Epithelial cell of proximal tubule (primary cell): ENCODE data around the gene CELF4. TPM values are rescaled to one million over a fixed set of nuclear protein-coding genes. Genes with fewer than 3 reads are reported as not detected.

Experiments
- DNase-seq: peaks from one replicate; pipeline ENCODE4 v3.0.0-alpha.2; 2011; ENCODE audit warnings: low read depth
- H3K4me3 ChIP-seq: 2 replicates; pipeline ENCODE4 v1.5.1; 2011; ENCODE audit warnings: low read depth, mild to moderate bottlenecking, low read length
- total RNA-seq: library from RNA; depleted of rRNA; stranded (reverse); fragments of >200 nt; gene quantifications from 2 replicates; pipeline ENCODE4 v1.2.3, GENCODE V29; 2015
- TF ChIP-seq, protein P1 (sequence below): conservative IDR thresholded peaks from 2 replicates; pipeline ENCODE4 v1.5.1; 2012; ENCODE audit warnings: low read depth, mild to moderate bottlenecking, low read length

CELF4 gene
- total RNA-seq, 1 donor from 2014 or later, result not detected

DNA sequence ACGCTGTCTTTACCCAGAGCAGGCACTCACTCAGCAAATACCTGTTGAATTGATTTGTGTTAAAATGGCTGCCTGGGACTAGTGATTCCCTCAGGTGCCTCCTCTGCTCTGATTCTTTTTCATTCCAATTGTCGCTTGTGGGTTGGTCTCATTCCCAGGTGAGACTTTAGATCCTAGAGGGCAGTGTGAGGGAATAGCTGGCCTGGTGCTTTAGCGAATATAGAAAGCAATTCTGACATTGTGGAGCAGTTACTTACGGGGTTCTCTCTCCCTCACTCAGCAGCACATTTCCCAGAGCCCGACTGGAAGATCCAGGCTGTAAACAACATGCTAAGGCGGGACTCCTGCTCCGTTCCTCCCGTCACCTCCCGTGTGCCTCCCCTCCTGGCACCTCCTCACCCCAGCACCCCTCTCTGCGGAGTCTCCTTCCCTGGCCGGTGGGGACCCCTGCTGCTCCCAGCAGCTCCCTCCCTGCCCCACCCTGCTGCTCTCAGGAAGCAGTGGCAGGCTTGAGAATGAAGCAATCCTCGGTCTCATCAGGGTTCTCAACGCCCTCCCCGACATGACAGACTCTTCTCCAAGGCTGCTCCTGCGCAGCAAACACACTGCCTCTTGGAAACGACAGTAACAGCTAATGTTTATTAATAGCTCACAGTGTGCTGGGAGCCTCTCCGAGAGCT, 26.9 kb downstream of the CELF4 start:
- no peak for DNase-seq
- TF ChIP-seq, protein P1, sequence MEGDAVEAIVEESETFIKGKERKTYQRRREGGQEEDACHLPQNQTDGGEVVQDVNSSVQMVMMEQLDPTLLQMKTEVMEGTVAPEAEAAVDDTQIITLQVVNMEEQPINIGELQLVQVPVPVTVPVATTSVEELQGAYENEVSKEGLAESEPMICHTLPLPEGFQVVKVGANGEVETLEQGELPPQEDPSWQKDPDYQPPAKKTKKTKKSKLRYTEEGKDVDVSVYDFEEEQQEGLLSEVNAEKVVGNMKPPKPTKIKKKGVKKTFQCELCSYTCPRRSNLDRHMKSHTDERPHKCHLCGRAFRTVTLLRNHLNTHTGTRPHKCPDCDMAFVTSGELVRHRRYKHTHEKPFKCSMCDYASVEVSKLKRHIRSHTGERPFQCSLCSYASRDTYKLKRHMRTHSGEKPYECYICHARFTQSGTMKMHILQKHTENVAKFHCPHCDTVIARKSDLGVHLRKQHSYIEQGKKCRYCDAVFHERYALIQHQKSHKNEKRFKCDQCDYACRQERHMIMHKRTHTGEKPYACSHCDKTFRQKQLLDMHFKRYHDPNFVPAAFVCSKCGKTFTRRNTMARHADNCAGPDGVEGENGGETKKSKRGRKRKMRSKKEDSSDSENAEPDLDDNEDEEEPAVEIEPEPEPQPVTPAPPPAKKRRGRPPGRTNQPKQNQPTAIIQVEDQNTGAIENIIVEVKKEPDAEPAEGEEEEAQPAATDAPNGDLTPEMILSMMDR, result no peak
- no peak overlapping the region for H3K4me3 ChIP-seq

DNA sequence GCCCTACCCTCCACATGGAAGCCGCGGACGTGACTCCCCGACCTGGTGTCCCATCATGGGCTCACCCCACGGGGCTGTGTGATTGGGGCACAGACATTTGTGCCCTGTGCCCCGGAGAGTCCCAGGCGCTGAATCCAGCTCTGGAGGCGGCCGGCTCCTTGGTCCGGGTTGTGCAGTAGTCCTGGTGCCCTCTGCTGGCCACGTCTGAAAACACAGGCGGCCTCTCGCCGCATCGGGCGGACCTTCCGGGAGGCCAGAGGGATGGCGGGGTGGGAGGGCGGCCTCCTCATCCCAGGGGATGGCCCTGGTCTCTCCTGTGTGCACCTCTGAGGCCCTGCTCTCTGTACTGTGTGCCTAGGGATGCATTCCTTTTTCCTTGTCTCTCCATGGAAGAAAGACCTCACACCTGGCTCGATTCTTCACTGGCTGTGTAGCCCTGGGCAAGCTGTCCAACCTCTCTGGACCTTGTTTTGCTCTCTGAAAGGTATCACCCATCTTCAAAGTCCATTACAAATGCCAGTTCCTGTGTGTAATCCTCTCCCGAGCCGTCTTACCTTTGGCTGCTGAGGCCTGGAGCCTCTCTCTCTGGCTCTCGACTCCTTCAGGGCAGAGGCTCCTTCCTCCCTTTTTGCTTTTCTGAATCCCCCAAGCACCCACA, 27.6 kb downstream of the CELF4 start:
- DNase-seq, result no peak
- H3K4me3 ChIP-seq, result no peak overlapping the region
- TF ChIP-seq, protein P1, result peak; percentile 80

DNA sequence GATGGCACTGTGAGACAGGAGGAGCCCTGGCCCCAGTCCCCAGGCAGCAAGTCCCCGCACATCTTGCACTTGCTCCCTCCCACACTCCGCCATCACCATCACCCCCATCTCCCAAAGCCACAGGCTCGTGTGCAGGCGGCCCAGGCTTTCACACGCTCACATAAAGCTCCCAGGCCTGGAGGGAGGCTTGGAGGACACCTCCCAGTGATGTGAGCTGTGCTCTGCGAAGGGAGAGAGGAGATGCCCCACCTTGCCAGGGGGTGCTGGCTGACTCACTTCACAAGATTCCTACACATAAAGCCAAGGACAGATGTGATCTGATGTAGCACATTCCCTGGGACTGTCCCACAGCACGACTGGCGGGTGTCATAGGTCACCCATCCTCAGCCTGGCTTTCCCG, 28.9 kb downstream of the CELF4 start:
- TF ChIP-seq, protein P1, result no peak
- no peak for DNase-seq
- H3K4me3 ChIP-seq, result no peak overlapping the region

DNA sequence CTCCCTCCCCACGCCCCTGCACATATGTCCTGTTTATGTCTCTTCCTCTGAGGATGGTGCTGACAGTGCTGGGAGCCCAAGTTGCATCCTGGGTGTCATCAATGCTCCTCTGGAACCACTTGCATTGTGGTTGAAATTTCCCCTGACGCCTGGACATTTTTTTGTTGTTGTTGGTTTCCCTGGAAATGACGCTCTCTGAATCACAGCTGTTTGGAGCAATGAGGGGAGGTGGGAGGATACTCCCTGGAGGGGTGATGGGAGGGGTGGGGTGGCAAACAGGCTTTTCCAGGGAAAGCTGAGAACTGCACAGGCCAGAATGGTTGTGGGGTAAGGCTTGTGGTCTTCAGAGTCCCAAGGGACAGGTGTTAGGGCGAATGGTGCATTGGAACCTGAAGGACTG, 29.6 kb downstream of the CELF4 start:
- H3K4me3 ChIP-seq, result no peak overlapping the region
- TF ChIP-seq, protein P1, result no peak
- no peak for DNase-seq

DNA sequence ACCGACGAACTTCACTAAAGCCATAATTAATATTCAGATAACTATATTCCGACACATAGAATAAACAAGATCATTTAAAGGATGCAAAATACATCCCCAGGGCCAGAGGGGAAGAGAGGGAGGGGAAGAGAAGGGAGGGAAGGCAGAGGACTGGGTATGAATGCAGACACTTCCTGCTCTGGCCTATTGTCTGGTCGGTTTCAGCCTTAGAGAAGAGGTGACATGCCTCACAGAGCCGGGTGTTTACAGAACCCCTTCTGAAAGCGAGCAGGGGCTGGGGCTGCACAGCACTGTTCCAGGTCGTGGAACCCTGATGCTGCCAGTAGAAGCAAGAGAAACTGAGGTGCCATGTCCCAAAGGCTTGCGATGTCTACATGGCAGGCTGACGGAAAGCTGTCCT, 31.0 kb downstream of the CELF4 start:
- TF ChIP-seq, protein P1, result no peak
- DNase-seq, result no peak
- H3K4me3 ChIP-seq, result no peak overlapping the region

DNA sequence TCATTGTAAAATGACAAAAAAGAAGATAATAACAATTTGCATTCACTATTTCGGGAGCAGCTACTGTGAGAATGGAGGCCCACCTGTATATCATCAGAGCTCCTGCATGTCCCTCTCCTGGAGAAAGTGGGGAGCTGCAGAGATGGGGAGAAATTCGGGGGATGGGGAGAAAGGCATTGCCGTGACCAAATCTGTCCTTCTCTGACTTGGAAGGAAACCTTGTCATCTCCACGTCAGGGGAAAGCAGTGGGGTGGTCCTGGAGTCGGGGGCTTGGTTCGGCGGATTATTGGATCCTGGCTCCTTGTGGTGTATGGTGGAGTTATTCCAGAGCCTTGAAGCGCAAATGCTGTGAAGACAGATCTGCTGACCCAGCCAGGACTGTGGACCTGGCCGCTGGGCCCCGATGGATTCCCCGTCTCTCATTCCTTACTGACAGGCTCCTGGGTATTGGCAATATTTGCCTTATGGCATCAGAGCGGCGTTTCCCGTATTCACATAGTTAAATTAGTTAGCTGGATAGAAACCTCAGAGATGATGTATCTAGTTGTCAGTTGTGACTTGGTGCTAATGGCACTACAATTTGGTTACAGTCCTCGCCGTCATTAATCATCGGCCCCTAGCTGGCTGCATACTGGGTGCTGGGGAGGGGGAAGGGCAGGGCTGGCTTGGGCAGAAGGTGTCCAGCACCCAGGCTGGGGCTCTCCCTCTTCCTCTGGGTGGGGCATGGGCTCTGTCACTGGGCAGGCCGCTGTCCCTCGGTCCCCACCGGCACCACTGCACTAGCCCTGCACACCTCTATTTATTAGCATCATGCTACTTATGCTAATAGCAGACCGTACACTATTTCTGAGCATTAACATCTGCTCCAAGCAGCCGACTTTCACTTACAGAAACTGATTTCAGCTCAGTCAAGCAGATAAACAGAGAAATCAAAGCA, 31.7 kb downstream of the CELF4 start:
- DNase-seq, result no peak
- no peak overlapping the region for H3K4me3 ChIP-seq
- TF ChIP-seq, protein P1, result peak; percentile 43
